Stomach (tissue), 19 donors: ENCODE data around the gene SLC5A10. TPM values are rescaled to one million over a fixed set of nuclear protein-coding genes. Genes with fewer than 3 reads are reported as not detected.

Experiments
- DNase-seq, 2 donors: peaks; one replicate each; pipeline versions ENCODE4 v3.0.0 to v3.0.0-alpha.2; 2013 to 2019
- H3K27ac ChIP-seq, 5 donors: fragments of 200-600 bp in 4 of 5; sonication (generic) in 4 of 5; one replicate each; pipeline ENCODE4 v1.5.1; 2013 to 2019; ENCODE audit warnings: mild to moderate bottlenecking in 1 of 5, moderate library complexity in 1 of 5
- H3K27me3 ChIP-seq, 3 donors: fragments of 200-600 bp; sonication (generic); one replicate each; pipeline ENCODE4 v1.5.1; 2017 to 2019; ENCODE audit warnings: mixed run types in 1 of 3
- H3K36me3 ChIP-seq, 4 donors: fragments of 200-600 bp; sonication (generic); 1 replicate in 3 of 4; 2 replicates in 1 of 4; pipeline ENCODE4 v1.5.1; 2016 to 2019
- H3K4me1 ChIP-seq, 4 donors: fragments of 200-600 bp; sonication (generic); one replicate each; pipeline ENCODE4 v1.5.1; 2016 to 2019
- H3K4me3 ChIP-seq, 4 donors: fragments of 200-600 bp; sonication (generic) in 3 of 4; one replicate each; pipeline ENCODE4 v1.5.1; 2016 to 2019; ENCODE audit warnings: mild to moderate bottlenecking in 1 of 4
- H3K9me3 ChIP-seq, 4 donors: fragments of 200-600 bp; sonication (generic); one replicate each; pipeline ENCODE4 v1.5.1; 2016 to 2019
- CTCF ChIP-seq, 7 experiments: fragments of 450-650 bp in 4 of 7; fragments of 200-600 bp in 3 of 7; sonication (generic) in 3 of 7; IDR thresholded peaks; one replicate each; pipeline ENCODE4 v1.5.1; 2016 to 2019; ENCODE audit warnings: antibody characterized with exemption in 7 of 7, control low read depth in 2 of 7, mild to moderate bottlenecking in 1 of 7
- EP300 ChIP-seq: sonication (generic); formaldehyde crosslinking; IDR thresholded peaks from one replicate; pipeline ENCODE4 v1.6.1; 2017; ENCODE audit warnings: antibody characterized with exemption
- POLR2A ChIP-seq, 4 donors: fragments of 450-650 bp; IDR thresholded peaks; one replicate each; pipeline ENCODE4 v1.6.1; 2016; ENCODE audit warnings: antibody characterized with exemption in 4 of 4, control low read depth in 2 of 4, mild to moderate bottlenecking in 1 of 4, moderate library complexity in 1 of 4
- POLR2AphosphoS5 ChIP-seq, 3 donors: sonication (generic); formaldehyde crosslinking; IDR thresholded peaks; one replicate each; pipeline ENCODE4 v1.6.1; 2016; ENCODE audit warnings: antibody characterized with exemption in 3 of 3
- WGBS, 5 donors: extraction: QIAGEN DNeasy Blood & Tissue Kit in 3 of 5; methylation state at CpG; one replicate each; pipeline versions ENCODE4 v1.1.5 to v1.1.7; 2013 to 2018; 5-methylcytosine and 5-hydroxymethylcytosine counted together
- intact Hi-C: fragments of 100-400 bp; cut with DNase I; formaldehyde crosslinking; loops from one replicate; pipeline ENCODE4 v1.15.1; 2023; ENCODE audit warnings: low total_unique reads
- long read RNA-seq, 10 donors: transcript quantifications; one replicate each; lab custom pipeline, GENCODE V29; 2026
- polyA plus RNA-seq, 3 donors: library from polyadenylated mRNA; stranded (reverse); fragments of 200-250 nt; gene quantifications; one replicate each; pipeline ENCODE4 v1.2.3, GENCODE V29; 2013
- total RNA-seq, 5 donors: library from RNA; depleted of rRNA; stranded (reverse); fragments of >200 nt; gene quantifications; one replicate each; pipeline versions ENCODE4 v1.1.0 to v1.2.3, GENCODE V29; 2014 to 2016
- donor health status: healthy with polysubstance abuse.
- donor health status: Bipolar disorder and iron deficiency.
- donor health status: healthy.

The SLC5A10 gene
- not detected for total RNA-seq
- under 1 TPM; 0.06 to 0.46 (median 0.13) TPM for polyA plus RNA-seq
- long read RNA-seq, donor 1 = 0 reads
- long read RNA-seq, donor 2 = 0 reads
- long read RNA-seq, donor 3 = 0 reads
- long read RNA-seq, donor 4 = 0 reads
- long read RNA-seq, donor 5 = 0 reads
- long read RNA-seq, donor 6, partial matches to known transcripts = 6 of 6 reads
- long read RNA-seq, donor 6, other reads (novel, unspliced or antisense) = 0 of 6 reads
- long read RNA-seq, donor 7 = 0 reads
- long read RNA-seq, donor 8 = 0 reads
- long read RNA-seq, donor 9 = 0 reads
- long read RNA-seq, donor 10 = 0 reads

- H3K27ac ChIP-seq = no peak within 1 kb of the TSS
- no peak within 1 kb of the TSS for H3K4me3 ChIP-seq
- peak in 1 of 7 experiments; percentile 8 for TF ChIP-seq CTCF (IDR thresholded peaks at IDR 0.05)
- no peak for TF ChIP-seq POLR2A (IDR thresholded peaks at IDR 0.05)
- TF ChIP-seq POLR2AphosphoS5 (IDR thresholded peaks at IDR 0.05) = no peak
- TF ChIP-seq EP300 = no peak
- H3K4me1 ChIP-seq = peaks cover 0 to 6% (median 0%) of the 10 kb centered on the region in 4 donors
- peaks cover 0 to 21% (median 3%) of the 10 kb centered on the region in 3 donors for H3K27me3 ChIP-seq
- intact Hi-C loops = no loop called here
- no peaks in the 10 kb centered on the region for H3K36me3 ChIP-seq
- H3K9me3 ChIP-seq = no peaks in the 10 kb centered on the region
- DNase-seq = peak in 1 of 2 donors; percentile 28
- WGBS, 5 donors = 84 to 89% (median 87%) methylated on average over 16 to 17 of the region's 17 CpGs
Measured at GRCh38 chr17:18951941-18952842, at the start of gene SLC5A10. Gene SLC5A10, plus strand, starts transcription at chr17:18952165. Its CDS starts 41 bp downstream, at chr17:18952206.

GRCh38 chr17:18904482-18904881, 47.5 kb upstream of the SLC5A10 start:
- Histone ChIP-seq H3K27ac (no peak overlapping the region), H3K4me3 (no peak overlapping the region), H3K36me3 (peaks cover 10 to 82% (median 60%) of the 10 kb centered on the region in 4 donors), H3K4me1 (peaks cover 0 to 17% (median 2%) of the 10 kb centered on the region in 4 donors), H3K27me3 (no peaks in the 10 kb centered on the region), H3K9me3 (no peaks in the 10 kb centered on the region)
- 78 to 94% (median 88%) methylated on average over 5 of the region's 5 CpGs for WGBS, 5 donors
- DNase-seq = no peak
- intact Hi-C loops = no loop called here
- no peak for TF ChIP-seq EP300
- TF ChIP-seq POLR2AphosphoS5 (IDR thresholded peaks at IDR 0.05) = no peak
- TF ChIP-seq POLR2A (IDR thresholded peaks at IDR 0.05) = no peak

- no peak overlapping the region for H3K27ac ChIP-seq
- no peak overlapping the region for H3K4me3 ChIP-seq
- H3K36me3 ChIP-seq = peaks cover 10 to 84% (median 64%) of the 10 kb centered on the region in 4 donors
- no peak for DNase-seq
- H3K9me3 ChIP-seq = no peaks in the 10 kb centered on the region
- 68 to 77% (median 74%) methylated on average over 5 of the region's 5 CpGs for WGBS, 5 donors
- TF ChIP-seq EP300 (no peak), POLR2AphosphoS5 (IDR thresholded peaks at IDR 0.05) (no peak), POLR2A (IDR thresholded peaks at IDR 0.05) (no peak), CTCF (IDR thresholded peaks at IDR 0.05) (no peak)
- H3K4me1 ChIP-seq = peaks cover 0 to 17% (median 2%) of the 10 kb centered on the region in 4 donors
- no peaks in the 10 kb centered on the region for H3K27me3 ChIP-seq
- intact Hi-C loops = no loop called here
Measured at GRCh38 chr17:18905226-18905625, 46.7 kb upstream of the SLC5A10 start.

- H3K27me3 ChIP-seq = no peaks in the 10 kb centered on the region
- H3K4me3 ChIP-seq = no peak overlapping the region
- TF ChIP-seq CTCF (IDR thresholded peaks at IDR 0.05) (no peak), EP300 (no peak), POLR2AphosphoS5 (IDR thresholded peaks at IDR 0.05) (no peak), POLR2A (IDR thresholded peaks at IDR 0.05) (no peak)
- intact Hi-C loops = no loop called here
- DNase-seq = no peak
- no peaks in the 10 kb centered on the region for H3K4me1 ChIP-seq
- no peaks in the 10 kb centered on the region for H3K9me3 ChIP-seq
- H3K27ac ChIP-seq = no peak overlapping the region
- WGBS, 5 donors = 92 to 96% (median 95%) methylated on average over 5 of the region's 5 CpGs
- H3K36me3 ChIP-seq = peaks cover 13 to 90% (median 81%) of the 10 kb centered on the region in 4 donors
Measured at GRCh38 chr17:18910326-18910725, 41.6 kb upstream of the SLC5A10 start.
